Measurements from ENCODE around the gene TCF4.
A peak's percentile ranks its signal among the peaks of the same experiment; 100 is the strongest.

TCF4 gene

GRCh38 chr18:55296115-55296514, 291.9 kb downstream of the TCF4 start:
- no peak for DNase-seq (ENCODE audit: low read depth)

DNA sequence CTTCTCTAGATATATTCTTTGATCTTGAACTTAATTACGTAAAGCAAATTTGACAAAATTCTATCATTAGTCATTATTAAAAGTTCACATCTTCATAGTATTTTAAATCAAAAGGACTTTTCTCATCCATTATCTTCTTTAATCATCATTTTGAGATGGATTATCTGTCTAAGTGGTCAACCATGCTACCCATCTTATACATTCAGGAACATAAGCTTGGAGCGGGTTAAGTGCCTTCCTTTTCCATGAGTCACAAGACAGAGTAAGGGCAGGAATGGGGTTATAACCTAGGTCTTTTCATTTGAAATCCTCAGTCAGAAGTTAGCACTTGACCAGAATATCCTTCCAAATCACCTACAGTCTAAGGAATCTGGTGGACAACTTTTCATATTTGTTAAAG, 297.1 kb downstream of the TCF4 start:
- no peak for DNase-seq (ENCODE audit: low read depth)

- no peak for DNase-seq (ENCODE audit: low read depth)
Measured at GRCh38 chr18:55289775-55290174, 298.2 kb downstream of the TCF4 start.

DNA sequence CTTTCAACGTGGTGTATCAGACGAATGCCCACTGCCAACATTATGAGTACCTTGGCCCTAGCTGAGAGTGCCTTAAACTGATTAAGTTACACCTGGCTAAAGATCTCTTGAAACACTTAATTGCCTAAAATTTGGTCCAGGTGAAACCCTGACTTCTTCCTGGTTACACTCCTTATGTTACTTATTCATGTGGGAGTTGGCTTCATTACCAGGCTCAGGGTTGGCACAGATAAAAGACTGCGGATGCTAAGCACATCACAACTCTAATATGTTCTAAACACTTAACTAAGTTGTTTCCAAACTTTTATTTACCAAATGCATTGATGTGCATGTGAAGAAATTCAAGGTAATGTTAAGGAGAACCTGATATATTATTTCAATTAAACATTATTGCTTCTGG, 298.9 kb downstream of the TCF4 start:
- no peak for DNase-seq (ENCODE audit: low read depth)

DNA sequence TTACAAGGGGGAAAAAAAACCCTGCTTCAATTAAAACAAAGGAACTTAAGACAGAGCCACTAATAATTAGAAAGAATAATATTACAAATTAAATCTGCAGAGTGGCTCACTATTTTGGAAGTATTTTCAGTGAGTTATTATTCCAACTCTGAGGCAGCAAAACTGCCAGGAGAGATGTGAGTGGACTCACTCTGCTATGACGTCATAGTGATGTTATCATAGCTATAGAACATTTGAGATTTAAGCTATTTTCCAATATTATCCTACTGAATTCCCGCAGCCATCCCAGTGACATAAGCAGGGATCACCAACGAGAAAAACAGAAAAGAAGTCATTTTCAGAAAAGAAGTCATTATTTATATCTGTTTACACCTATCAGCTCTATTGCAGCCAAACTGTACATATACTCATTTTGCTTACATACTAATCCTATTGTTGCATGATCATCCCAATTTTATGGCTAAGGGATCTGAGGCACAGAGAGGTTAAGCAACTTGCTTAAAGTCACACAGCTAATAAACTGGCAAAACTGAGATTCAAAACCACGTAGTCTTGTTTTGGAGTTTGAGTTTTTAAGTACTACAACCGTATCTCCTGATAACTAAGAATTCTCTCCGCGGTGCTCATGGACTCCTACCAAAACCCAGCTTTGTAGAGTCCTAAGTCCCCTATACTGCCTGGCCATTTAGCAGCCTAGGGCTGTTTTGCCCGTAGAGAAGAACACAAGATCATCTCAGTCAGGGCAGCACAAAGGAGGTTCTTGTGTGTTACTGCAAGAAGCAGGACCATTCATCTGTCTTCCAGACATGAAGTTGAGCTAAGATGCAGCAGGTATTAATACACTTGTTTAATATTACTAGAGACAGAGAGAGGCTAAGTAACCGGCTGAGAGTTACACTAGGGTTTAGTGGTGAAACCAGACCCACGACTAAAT, 299.8 kb downstream of the TCF4 start:
- no peak for DNase-seq (ENCODE audit: low read depth)

GRCh38 chr18:55287149-55287806, 300.7 kb downstream of the TCF4 start:
- no peak for DNase-seq (ENCODE audit: low read depth)

DNA sequence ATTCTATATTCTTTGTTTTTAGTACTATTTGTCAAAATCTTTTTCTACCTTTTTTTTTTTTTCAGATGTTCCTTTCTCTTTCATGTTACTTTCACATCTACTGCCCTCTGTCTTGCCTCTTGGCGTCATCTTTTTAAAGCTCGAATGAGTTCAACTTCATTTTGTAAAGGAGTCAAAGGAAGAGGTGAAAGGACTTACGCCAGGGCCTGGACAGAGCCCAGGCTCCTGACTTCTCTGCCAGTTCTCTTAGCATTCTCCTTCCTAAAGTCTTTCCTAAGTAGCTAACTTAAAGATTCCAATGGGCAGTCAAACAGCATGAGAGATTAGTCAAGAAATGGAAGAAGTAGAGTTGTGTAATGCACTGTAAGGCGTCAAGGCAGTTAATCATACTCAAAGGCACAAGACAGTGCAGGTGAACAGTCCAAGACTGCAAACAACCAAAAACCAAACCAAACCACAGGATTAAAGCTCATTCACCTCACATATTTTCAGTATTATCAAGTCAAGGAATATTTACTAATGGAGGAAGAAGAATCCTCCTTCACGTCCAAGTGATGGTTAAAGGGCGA, 301.7 kb downstream of the TCF4 start:
- no peak for DNase-seq (ENCODE audit: low read depth)

DNA sequence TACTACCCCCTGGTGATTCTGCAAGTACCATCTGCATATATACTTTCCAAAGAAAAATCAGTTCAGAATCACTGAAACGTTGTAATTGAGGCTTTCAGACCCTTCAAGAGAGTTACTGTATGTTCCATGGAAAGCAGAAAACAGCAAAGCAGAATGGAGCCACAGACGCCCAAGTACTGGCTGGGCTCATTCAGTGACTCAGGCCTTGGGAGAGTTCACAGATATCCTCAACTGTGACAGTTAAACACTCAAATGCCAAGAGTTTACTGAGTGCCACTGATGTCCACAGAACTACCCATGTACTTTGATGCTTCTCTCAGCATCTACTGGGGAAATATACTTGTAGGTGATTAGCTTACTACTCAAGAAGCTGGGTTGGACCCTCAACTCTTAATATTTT, 303.4 kb downstream of the TCF4 start:
- DNase-seq (ENCODE audit: low read depth), result no peak

- DNase-seq (ENCODE audit: low read depth), result no peak
Measured at GRCh38 chr18:55283309-55283708, 304.7 kb downstream of the TCF4 start.

DNA sequence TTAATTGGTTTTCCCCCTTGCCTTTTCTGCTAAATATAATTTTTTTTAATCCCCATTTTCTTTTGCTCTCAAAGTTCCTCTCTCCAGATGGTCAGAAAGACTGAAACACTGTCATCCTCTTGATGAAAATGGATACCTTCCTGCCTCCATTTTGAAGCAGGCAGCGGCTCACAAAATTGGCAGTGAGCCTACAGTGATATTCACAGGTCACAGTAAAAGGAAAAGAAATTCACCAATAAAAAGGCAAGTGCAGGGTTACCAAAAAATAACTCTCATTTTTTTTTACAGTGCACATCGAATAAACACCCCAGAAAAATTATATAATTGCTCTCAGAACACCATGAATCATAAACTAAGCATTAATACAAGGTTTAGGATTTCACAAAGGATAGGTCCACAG, 307.5 kb downstream of the TCF4 start:
- DNase-seq (ENCODE audit: low read depth), result no peak

GRCh38 chr18:55275039-55275901, 312.7 kb downstream of the TCF4 start:
- DNase-seq (ENCODE audit: low read depth), result peak; percentile 46

- no peak for DNase-seq (ENCODE audit: low read depth)
Measured at GRCh38 chr18:55272510-55273243, 315.3 kb downstream of the TCF4 start.

DNA sequence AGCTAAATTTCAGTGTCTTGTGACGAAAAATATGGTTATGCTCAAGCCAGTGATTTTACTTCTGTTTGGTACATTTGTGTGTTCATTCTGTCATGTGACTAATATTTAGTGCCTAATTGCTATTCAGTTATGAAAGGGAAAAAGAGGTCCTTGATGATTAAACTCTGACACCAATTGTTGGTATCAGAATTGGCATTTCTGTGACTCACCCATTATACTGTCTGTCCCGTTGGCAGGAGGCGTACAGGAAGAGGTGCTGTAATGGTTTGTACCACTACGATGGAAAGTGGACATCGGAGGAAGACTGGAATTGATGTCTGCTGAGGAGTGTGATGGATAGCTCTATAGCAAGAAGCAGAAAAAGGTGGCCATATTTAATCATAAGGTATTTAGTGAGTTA, 318.4 kb downstream of the TCF4 start:
- DNase-seq (ENCODE audit: low read depth), result no peak

- no peak for DNase-seq (ENCODE audit: low read depth)
Measured at GRCh38 chr18:55268628-55269275, 319.2 kb downstream of the TCF4 start.

DNA sequence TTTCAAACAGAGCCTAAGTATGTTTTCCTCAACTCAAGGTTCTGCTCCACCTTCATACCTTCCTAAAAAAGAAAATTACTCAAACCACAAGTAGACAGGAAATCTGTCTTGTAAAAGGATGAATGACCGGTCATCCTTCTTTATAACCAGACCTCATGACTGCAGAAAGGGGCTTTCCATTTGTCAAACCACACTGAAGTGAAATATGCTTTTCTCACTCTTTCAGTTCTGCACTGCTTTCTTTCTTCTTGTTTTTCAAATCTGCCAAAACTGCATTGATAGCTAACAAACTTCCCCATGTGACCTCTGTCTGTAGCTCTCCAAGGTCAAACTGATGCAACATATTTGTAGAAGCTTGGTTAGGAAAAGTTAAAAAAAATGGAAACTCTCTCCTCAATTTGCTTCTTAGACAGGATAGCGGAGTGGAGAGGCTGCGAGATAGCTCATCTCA, 319.8 kb downstream of the TCF4 start:
- DNase-seq (ENCODE audit: low read depth), result no peak

- DNase-seq (ENCODE audit: low read depth), result no peak
Measured at GRCh38 chr18:55266981-55267380, 321.0 kb downstream of the TCF4 start.

DNA sequence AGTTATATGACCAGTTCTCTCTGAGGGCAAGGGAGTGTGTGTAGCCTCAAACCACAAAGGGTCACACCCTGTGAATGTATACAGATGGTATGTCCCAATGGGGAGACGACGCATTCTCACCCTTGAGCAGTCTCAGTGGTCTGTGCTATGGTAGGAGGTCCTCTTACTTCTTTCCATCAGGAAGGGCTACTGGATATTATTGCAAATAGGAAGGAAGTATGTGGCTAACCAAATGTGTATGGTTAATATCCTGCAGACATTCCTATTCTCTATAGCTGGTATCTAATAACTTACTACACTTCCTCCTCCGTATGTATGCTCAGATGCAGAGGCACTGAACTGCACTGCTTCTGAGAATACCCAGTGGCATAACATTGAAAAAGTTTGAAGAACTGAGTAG, 322.0 kb downstream of the TCF4 start:
- peak; percentile 55 for DNase-seq (ENCODE audit: low read depth)

- DNase-seq (ENCODE audit: low read depth), result no peak
Measured at GRCh38 chr18:55265130-55265675, 322.8 kb downstream of the TCF4 start.

GRCh38 chr18:55264108-55264507, 323.9 kb downstream of the TCF4 start:
- DNase-seq (ENCODE audit: low read depth), result peak; percentile 46

DNA sequence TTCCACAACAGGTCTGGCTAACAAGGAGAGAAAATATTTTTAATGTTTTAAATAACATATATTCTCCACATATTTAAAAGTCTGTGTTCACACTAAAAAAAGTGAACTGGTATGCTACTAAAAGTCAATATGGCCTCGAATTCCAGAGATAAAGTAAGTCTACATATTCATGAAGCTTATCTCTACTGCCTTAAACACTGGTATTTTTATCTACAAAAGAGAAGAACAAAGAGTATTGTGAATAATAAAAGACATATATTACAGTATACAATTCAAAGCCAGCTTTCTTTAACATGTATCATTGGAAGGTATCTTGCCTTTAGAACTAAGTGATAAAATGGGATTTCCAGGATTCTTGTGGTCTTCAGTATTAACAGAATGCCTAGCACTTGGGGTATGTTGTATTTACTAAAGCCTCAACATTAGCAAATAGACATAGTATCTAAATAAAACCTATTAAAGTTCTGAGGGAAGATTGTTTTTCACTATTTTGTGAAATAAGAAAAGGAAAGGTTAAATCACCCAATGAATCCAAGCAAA, 325.9 kb downstream of the TCF4 start:
- no peak for DNase-seq (ENCODE audit: low read depth)

Measured in non-pigmented ciliary epithelial cell (primary cell).